Osteocyte (in vitro differentiated cells): ENCODE data around the gene EIF1AX. TPM values are rescaled to one million over a fixed set of nuclear protein-coding genes. Genes with fewer than 3 reads are reported as not detected.
"Not testable (repeated sequence)": the region's sequence is repeated elsewhere in the genome, so short reads cannot be mapped to it uniquely, and the experiment has no call there.

ENCODE experiments used
- DNase-seq: peaks from one replicate; pipeline ENCODE4 v3.0.0; 2021; ENCODE audit warnings: mixed read lengths; ENCODE audit not compliant: unreplicated experiment; ENCODE audit errors: extremely low spot score
- H3K27ac Mint-ChIP-seq: one replicate; pipeline ENCODE4 v1.8.0; 2021; ENCODE audit warnings: mild to moderate bottlenecking, mixed read lengths; ENCODE audit not compliant: unreplicated experiment
- H3K27me3 Mint-ChIP-seq: one replicate; pipeline ENCODE4 v1.8.0; 2021; ENCODE audit warnings: mixed read lengths; ENCODE audit not compliant: unreplicated experiment
- H3K36me3 Mint-ChIP-seq: one replicate; pipeline ENCODE4 v1.8.0; 2021; ENCODE audit warnings: mixed read lengths; ENCODE audit not compliant: unreplicated experiment
- H3K4me1 Mint-ChIP-seq: one replicate; pipeline ENCODE4 v1.8.0; 2021; ENCODE audit warnings: mixed read lengths; ENCODE audit not compliant: unreplicated experiment
- H3K4me3 Mint-ChIP-seq: one replicate; pipeline ENCODE4 v1.8.0; 2021; ENCODE audit warnings: mild to moderate bottlenecking, moderate library complexity, mixed read lengths; ENCODE audit not compliant: unreplicated experiment
- H3K9me3 Mint-ChIP-seq: one replicate; pipeline ENCODE4 v1.8.0; 2021; ENCODE audit warnings: mixed read lengths; ENCODE audit not compliant: unreplicated experiment
- total RNA-seq: library from RNA; stranded (reverse); gene quantifications from 2 replicates; pipeline ENCODE4 v1.2.1, GENCODE V29; 2021
- TF ChIP-seq, protein P1 (sequence below): fragments of 200-600 bp; sonication (generic); IDR thresholded peaks from 2 replicates; pipeline ENCODE4 v1.5.0; 2021; ENCODE audit warnings: antibody characterized with exemption, mild to moderate bottlenecking, moderate library complexity

Gene EIF1AX
- total RNA-seq, 1 donor from 2014 or later = 61.1 TPM

- H3K36me3 Mint-ChIP-seq = peaks cover 1% of the 10 kb centered on the region
- no peak overlapping the region for H3K4me3 Mint-ChIP-seq
- no peaks in the 10 kb centered on the region for H3K9me3 Mint-ChIP-seq
- no peaks in the 10 kb centered on the region for H3K27me3 Mint-ChIP-seq
- no peak overlapping the region for H3K27ac Mint-ChIP-seq
- TF ChIP-seq, protein P1, sequence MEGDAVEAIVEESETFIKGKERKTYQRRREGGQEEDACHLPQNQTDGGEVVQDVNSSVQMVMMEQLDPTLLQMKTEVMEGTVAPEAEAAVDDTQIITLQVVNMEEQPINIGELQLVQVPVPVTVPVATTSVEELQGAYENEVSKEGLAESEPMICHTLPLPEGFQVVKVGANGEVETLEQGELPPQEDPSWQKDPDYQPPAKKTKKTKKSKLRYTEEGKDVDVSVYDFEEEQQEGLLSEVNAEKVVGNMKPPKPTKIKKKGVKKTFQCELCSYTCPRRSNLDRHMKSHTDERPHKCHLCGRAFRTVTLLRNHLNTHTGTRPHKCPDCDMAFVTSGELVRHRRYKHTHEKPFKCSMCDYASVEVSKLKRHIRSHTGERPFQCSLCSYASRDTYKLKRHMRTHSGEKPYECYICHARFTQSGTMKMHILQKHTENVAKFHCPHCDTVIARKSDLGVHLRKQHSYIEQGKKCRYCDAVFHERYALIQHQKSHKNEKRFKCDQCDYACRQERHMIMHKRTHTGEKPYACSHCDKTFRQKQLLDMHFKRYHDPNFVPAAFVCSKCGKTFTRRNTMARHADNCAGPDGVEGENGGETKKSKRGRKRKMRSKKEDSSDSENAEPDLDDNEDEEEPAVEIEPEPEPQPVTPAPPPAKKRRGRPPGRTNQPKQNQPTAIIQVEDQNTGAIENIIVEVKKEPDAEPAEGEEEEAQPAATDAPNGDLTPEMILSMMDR = no peak
- no peak for DNase-seq
- H3K4me1 Mint-ChIP-seq = no peaks in the 10 kb centered on the region
Measured at GRCh38 chrX:20173856-20174255, 32.2 kb upstream of the EIF1AX start.

DNA sequence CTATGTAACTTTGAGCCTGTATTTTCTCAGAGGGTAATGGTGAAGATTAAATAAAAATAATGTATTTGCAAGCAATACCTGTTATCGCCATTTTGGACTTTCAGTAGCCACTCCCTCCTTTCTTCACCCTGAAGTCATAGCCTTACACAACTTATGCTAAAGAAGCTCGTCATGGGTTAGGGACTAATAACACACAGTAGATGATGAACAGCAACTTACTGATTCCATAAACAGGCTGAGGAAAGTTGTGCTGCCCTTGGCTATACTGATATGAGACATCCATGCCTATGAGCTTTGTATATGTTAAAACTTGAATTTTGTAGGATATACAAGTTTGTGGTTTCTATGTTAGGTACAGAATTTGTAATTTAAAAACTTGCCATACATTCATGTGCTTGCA lies 31.7 kb upstream of the EIF1AX start:
- TF ChIP-seq, protein P1 = no peak
- Mint-ChIP-seq H3K4me3 (no peak overlapping the region), H3K27me3 (no peaks in the 10 kb centered on the region), H3K27ac (no peak overlapping the region), H3K36me3 (peaks cover 2% of the 10 kb centered on the region), H3K9me3 (peaks cover 2% of the 10 kb centered on the region), H3K4me1 (no peaks in the 10 kb centered on the region)
- no peak for DNase-seq

DNA sequence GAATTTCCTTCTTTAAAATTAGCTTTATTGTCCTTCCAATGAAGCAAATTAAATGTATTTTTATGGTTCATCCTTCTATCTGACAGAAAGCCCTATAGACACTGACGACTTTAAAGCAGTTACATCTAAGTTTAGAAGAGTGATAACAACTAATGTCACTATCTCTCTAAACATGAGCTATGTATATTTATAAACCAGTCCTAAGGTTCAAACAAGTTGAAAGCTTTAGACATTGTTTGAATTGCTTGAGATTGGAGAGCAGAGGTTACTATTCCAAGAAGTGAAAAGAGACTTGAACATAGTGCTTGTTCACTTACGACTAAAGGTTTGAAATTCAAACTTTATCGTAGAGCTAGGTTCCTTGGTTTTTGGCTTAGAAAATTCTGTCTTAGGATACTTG lies 30.2 kb upstream of the EIF1AX start:
- Mint-ChIP-seq H3K27ac (no peak overlapping the region), H3K27me3 (no peaks in the 10 kb centered on the region), H3K4me3 (no peak overlapping the region), H3K9me3 (peaks cover 3% of the 10 kb centered on the region), H3K36me3 (peaks cover 7% of the 10 kb centered on the region), H3K4me1 (no peaks in the 10 kb centered on the region)
- DNase-seq = no peak
- TF ChIP-seq, protein P1 = no peak

DNA sequence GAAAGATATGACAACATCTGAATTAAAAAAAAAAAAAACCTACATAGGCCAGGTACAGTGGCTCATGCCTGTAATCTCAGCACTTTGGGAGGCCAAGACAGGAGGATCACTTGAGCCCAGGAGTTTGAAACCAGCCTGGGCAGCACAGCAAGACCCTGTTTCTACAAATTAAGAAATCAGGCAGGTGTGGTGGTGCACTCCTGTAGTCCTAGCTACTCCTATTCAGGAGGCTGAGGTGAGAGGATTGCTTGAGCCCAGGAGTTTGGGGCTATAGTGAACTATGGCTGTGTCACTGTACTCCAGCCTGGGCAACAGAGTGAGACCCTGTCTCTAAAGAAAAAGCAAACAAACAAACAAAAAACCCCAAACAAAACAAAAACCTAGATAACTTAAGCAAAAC lies 20.9 kb upstream of the EIF1AX start:
- not testable (repeated sequence) for H3K27ac Mint-ChIP-seq, H3K27me3 Mint-ChIP-seq, H3K9me3 Mint-ChIP-seq, H3K4me1 Mint-ChIP-seq, H3K36me3 Mint-ChIP-seq, DNase-seq, H3K4me3 Mint-ChIP-seq

DNA sequence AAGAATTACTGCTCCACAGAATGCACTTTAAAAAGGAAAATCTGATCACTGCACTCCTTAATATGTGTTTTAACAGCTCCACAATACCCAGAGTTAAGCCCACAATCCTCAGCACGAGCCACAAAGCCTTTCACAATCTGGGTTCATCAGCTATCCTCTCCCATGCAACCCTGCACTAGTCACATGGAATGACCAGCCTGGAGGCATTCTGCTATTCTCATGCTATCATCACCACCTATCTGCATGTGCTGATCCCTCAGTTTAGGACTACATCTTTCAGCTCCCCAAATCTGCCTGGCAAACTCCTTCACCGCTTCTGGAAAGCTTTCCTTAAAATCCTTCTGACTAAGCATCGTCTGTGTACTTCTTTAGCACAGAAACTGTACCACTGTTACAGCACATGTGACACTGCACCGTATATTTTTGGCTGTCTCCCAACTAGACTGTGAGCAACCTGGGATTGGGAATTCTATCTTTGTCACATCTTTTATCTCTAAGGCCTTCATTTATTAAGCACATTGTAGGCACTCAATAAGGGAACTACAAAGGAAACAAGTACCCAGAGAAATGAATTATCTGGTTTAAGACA lies 18.3 kb upstream of the EIF1AX start:
- no peaks in the 10 kb centered on the region for H3K27me3 Mint-ChIP-seq
- no peak overlapping the region for H3K4me3 Mint-ChIP-seq
- DNase-seq = no peak
- no peak overlapping the region for H3K27ac Mint-ChIP-seq
- H3K36me3 Mint-ChIP-seq = peaks cover 6% of the 10 kb centered on the region
- no peaks in the 10 kb centered on the region for H3K4me1 Mint-ChIP-seq
- TF ChIP-seq, protein P1 = no peak
- H3K9me3 Mint-ChIP-seq = peaks cover 7% of the 10 kb centered on the region

- H3K9me3 Mint-ChIP-seq = no peaks in the 10 kb centered on the region
- no peak overlapping the region for H3K4me3 Mint-ChIP-seq
- TF ChIP-seq, protein P1 = no peak
- DNase-seq = no peak
- no peaks in the 10 kb centered on the region for H3K4me1 Mint-ChIP-seq
- no peak overlapping the region for H3K27ac Mint-ChIP-seq
- H3K27me3 Mint-ChIP-seq = no peaks in the 10 kb centered on the region
- peaks cover 3% of the 10 kb centered on the region for H3K36me3 Mint-ChIP-seq
Measured at GRCh38 chrX:20151689-20152088, 10.1 kb upstream of the EIF1AX start.
